ENCODE results near the gene L1TD1. TPM values are rescaled to one million over a fixed set of nuclear protein-coding genes. Genes with fewer than 3 reads are reported as not detected.

Gene L1TD1
- total RNA-seq, 1 donor from 2014 or later: 6.2 TPM

- no peaks in the 10 kb centered on the region for H3K27me3 Mint-ChIP-seq
- H3K9me3 Mint-ChIP-seq: no peaks in the 10 kb centered on the region
- no peaks in the 10 kb centered on the region for H3K4me1 Mint-ChIP-seq (ENCODE audit: unreplicated experiment)
- H3K36me3 Mint-ChIP-seq: no peaks in the 10 kb centered on the region
- no peak for DNase-seq (ENCODE audit: extremely low spot score, unreplicated experiment)
- no peak overlapping the region for H3K27ac Mint-ChIP-seq
- no peak for TF ChIP-seq CTCF (conservative IDR thresholded peaks at IDR 0.05)
- no peak overlapping the region for H3K4me3 Mint-ChIP-seq
Measured at GRCh38 chr1:62221171-62221570, 26.5 kb downstream of the L1TD1 start.

GRCh38 chr1:62222321-62222720 is 27.7 kb downstream of the L1TD1 start:
- no peak for TF ChIP-seq CTCF (conservative IDR thresholded peaks at IDR 0.05)
- Mint-ChIP-seq H3K4me1 (ENCODE audit: unreplicated experiment) (no peaks in the 10 kb centered on the region), H3K4me3 (no peak overlapping the region), H3K36me3 (no peaks in the 10 kb centered on the region), H3K9me3 (no peaks in the 10 kb centered on the region), H3K27me3 (no peaks in the 10 kb centered on the region), H3K27ac (no peak overlapping the region)
- DNase-seq (ENCODE audit: extremely low spot score, unreplicated experiment): no peak

- no peaks in the 10 kb centered on the region for H3K27me3 Mint-ChIP-seq
- no peak overlapping the region for H3K4me3 Mint-ChIP-seq
- H3K9me3 Mint-ChIP-seq: no peaks in the 10 kb centered on the region
- H3K36me3 Mint-ChIP-seq: no peaks in the 10 kb centered on the region
- no peak overlapping the region for H3K27ac Mint-ChIP-seq
- TF ChIP-seq CTCF (conservative IDR thresholded peaks at IDR 0.05): no peak
- DNase-seq (ENCODE audit: extremely low spot score, unreplicated experiment): no peak
- H3K4me1 Mint-ChIP-seq (ENCODE audit: unreplicated experiment): peaks cover 6% of the 10 kb centered on the region
Measured at GRCh38 chr1:62224182-62224581, 29.5 kb downstream of the L1TD1 start.

GRCh38 chr1:62227496-62227895 is 32.8 kb downstream of the L1TD1 start:
- Mint-ChIP-seq H3K36me3 (no peaks in the 10 kb centered on the region), H3K27ac (no peak overlapping the region), H3K9me3 (peaks cover 4% of the 10 kb centered on the region), H3K4me3 (no peak overlapping the region), H3K27me3 (no peaks in the 10 kb centered on the region), H3K4me1 (ENCODE audit: unreplicated experiment) (peaks cover 11% of the 10 kb centered on the region)
- TF ChIP-seq CTCF (conservative IDR thresholded peaks at IDR 0.05): no peak
- no peak for DNase-seq (ENCODE audit: extremely low spot score, unreplicated experiment)

GRCh38 chr1:62228136-62228882 is 33.7 kb downstream of the L1TD1 start:
- H3K4me3 Mint-ChIP-seq: no peak overlapping the region
- TF ChIP-seq CTCF (conservative IDR thresholded peaks at IDR 0.05): peak; percentile 21
- H3K9me3 Mint-ChIP-seq: peaks cover 4% of the 10 kb centered on the region
- no peaks in the 10 kb centered on the region for H3K36me3 Mint-ChIP-seq
- no peak overlapping the region for H3K27ac Mint-ChIP-seq
- H3K4me1 Mint-ChIP-seq (ENCODE audit: unreplicated experiment): peaks cover 11% of the 10 kb centered on the region
- H3K27me3 Mint-ChIP-seq: no peaks in the 10 kb centered on the region
- no peak for DNase-seq (ENCODE audit: extremely low spot score, unreplicated experiment)

GRCh38 chr1:62228883-62229187 is 34.2 kb downstream of the L1TD1 start:
- Mint-ChIP-seq H3K27ac (no peak overlapping the region), H3K4me3 (no peak overlapping the region)
- TF ChIP-seq CTCF (conservative IDR thresholded peaks at IDR 0.05): no peak

More at GRCh38 chr1:62228883-62229187, 34.2 kb downstream of the L1TD1 start:
- peaks cover 13% of the 10 kb centered on the region for H3K4me1 Mint-ChIP-seq (ENCODE audit: unreplicated experiment)
- peaks cover 4% of the 10 kb centered on the region for H3K9me3 Mint-ChIP-seq
- no peak for DNase-seq (ENCODE audit: extremely low spot score, unreplicated experiment)
- no peaks in the 10 kb centered on the region for H3K36me3 Mint-ChIP-seq
- no peaks in the 10 kb centered on the region for H3K27me3 Mint-ChIP-seq
